H7 (cell line): ENCODE data around the gene PNMA8B. TPM values are rescaled to one million over a fixed set of nuclear protein-coding genes. Genes with fewer than 3 reads are reported as not detected.

Experiments
- DNase-seq: peaks from one replicate; pipeline ENCODE4 v3.0.0; 2012
- H3K27me3 ChIP-seq: 2 replicates; pipeline ENCODE4 v1.6.0; 2011; ENCODE audit warnings: mild to moderate bottlenecking, low read length; ENCODE audit not compliant: control insufficient read depth, insufficient read depth
- H3K36me3 ChIP-seq: replicated peaks from 2 replicates; pipeline ENCODE4 v1.5.1; 2011; ENCODE audit warnings: low read length; ENCODE audit not compliant: control insufficient read depth, insufficient read depth
- H3K4me3 ChIP-seq: 2 replicates; pipeline ENCODE4 v1.5.1; 2011; ENCODE audit warnings: low read depth, mild to moderate bottlenecking, control low read depth, low read length, moderate library complexity; ENCODE audit not compliant: insufficient read depth
- total RNA-seq: library from RNA; depleted of rRNA; stranded (reverse); fragments of >200 nt; shearing (Covaris generic); gene quantifications from 2 replicates; pipeline ENCODE4 v1.2.3, GENCODE V29; 2014; rRNA removed

The PNMA8B gene
- total RNA-seq, 1 experiment from 2014 or later = 2.8 TPM

DNA sequence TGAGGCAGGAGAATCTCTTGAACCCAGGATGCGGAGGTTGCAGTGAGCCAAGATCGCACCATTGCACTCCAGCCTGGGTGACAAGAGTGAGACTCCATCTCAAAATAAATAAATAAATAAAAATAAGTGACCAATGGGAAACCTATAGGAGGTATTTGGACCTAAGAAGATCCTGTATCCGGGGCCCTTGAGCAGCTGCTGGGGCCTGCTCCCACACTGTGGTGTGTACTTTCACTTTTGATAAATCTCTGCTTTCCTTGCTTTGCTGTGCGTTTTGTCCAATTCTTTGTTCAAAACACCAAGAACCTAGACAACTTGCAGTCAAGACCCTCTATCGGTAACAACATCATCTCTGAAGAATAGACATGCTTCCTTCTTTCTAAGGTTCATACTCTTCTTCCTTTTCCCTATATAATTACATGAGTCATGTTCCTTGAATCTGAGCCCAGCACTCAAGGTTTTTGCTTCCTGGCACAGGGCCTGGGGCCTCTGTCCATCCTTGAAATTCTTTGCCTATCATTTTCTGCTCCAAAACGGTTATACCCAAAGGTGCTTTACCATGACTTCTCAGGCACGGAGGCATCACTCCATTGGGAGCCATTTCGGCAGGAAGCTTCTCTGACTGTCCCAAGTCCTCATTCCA lies 52.7 kb downstream of the PNMA8B start:
- Histone ChIP-seq H3K36me3 (no peaks in the 10 kb centered on the region), H3K27me3 (no peaks in the 10 kb centered on the region), H3K4me3 (no peak overlapping the region)
- no peak for DNase-seq

DNA sequence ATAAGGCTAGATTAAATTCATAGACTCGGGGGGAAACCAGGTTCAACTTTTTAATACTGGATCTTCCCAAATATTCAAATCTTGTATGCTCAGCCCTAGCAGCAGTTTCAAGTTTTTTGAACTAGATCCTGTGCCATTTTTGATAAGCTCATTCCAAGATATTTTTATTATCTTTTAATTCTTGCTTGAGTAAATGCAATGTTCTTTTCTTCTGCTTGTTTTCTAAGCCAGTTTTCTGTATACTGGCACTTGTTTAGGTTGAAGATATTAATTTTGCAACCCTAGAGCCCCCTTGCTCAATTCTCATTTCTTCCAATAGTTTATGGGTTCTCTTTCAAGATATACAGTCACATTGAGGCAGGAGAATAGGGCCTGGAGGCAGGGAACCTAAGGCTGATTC lies 53.8 kb downstream of the PNMA8B start:
- DNase-seq = no peak
- Histone ChIP-seq H3K4me3 (no peak overlapping the region), H3K27me3 (no peaks in the 10 kb centered on the region), H3K36me3 (no peaks in the 10 kb centered on the region)

Other genes starting within 250 kb of the PNMA8B start
- 13.2 and 18.0 TPM in 2 replicates for gene HIF3A, start 198.8 kb downstream of the PNMA8B start, total RNA-seq
- 85.4 and 92.8 TPM in 2 replicates for gene PPP5C, start 148.8 kb downstream of the PNMA8B start, total RNA-seq
- 39.6 and 44.3 TPM in 2 replicates for gene CCDC8, start 82.3 kb downstream of the PNMA8B start, total RNA-seq
- 0.14 and 0.15 TPM in 2 replicates for gene PNMA8C, start 66.9 kb downstream of the PNMA8B start, total RNA-seq
- 17.4 and 23.9 TPM in 2 replicates for gene PNMA8A, start 24.3 kb downstream of the PNMA8B start, total RNA-seq
- 162 and 202 TPM in 2 replicates for gene CALM3, start 105.5 kb upstream of the PNMA8B start, total RNA-seq
- 0.14 and 0.18 TPM in 2 replicates for gene PTGIR, start 129.2 kb upstream of the PNMA8B start, total RNA-seq
- gene GNG8, start 140.3 kb upstream of the PNMA8B start, total RNA-seq = not detected in 2 replicates
- 0.37 and 0.55 TPM in 2 replicates for gene DACT3, start 165.3 kb upstream of the PNMA8B start, total RNA-seq
- 29.4 and 29.5 TPM in 2 replicates for gene PRKD2, start 221.2 kb upstream of the PNMA8B start, total RNA-seq